Mesenchymal stem cell (in vitro differentiated cells and primary cell): ENCODE measurements around the gene MED12.

Experiments used
- DNase-seq: peaks from one replicate; pipeline ENCODE4 v3.0.0-alpha.2; 2013
- H2AFZ ChIP-seq: one replicate; pipeline ENCODE4 v1.6.1; 2013; ENCODE audit warnings: low read depth, mild to moderate bottlenecking, control low read depth, inconsistent platforms, low read length, moderate library complexity
- H2AK5ac ChIP-seq: 2 replicates; pipeline ENCODE4 v1.6.1; 2013; ENCODE audit warnings: low read length, moderate library complexity, mild to moderate bottlenecking, inconsistent platforms; ENCODE audit not compliant: severe bottlenecking
- H2BK120ac ChIP-seq: one replicate; pipeline ENCODE4 v1.6.1; 2013; ENCODE audit warnings: low read depth, mild to moderate bottlenecking, inconsistent platforms, low read length, moderate library complexity
- H2BK12ac ChIP-seq, 2 experiments: one replicate each; pipeline ENCODE4 v1.6.1; 2013; ENCODE audit warnings: inconsistent platforms in 2 of 2, low read length in 2 of 2, mild to moderate bottlenecking in 2 of 2, moderate library complexity in 2 of 2, control low read depth in 1 of 2
- H2BK15ac ChIP-seq: one replicate; pipeline ENCODE4 v1.6.1; 2013; ENCODE audit warnings: mild to moderate bottlenecking, low read depth, inconsistent platforms; ENCODE audit not compliant: poor library complexity, severe bottlenecking
- H2BK5ac ChIP-seq: 2 replicates; pipeline ENCODE4 v1.6.1; 2013; ENCODE audit warnings: low read depth, mild to moderate bottlenecking, low read length, control low read depth, inconsistent platforms; ENCODE audit not compliant: poor library complexity, severe bottlenecking
- H3K14ac ChIP-seq, 2 experiments: one replicate each; pipeline ENCODE4 v1.6.1; 2013; ENCODE audit warnings: inconsistent platforms in 2 of 2, low read length in 2 of 2, control low read depth in 1 of 2, mild to moderate bottlenecking in 1 of 2, moderate library complexity in 1 of 2
- H3K18ac ChIP-seq, 2 experiments: one replicate each; pipeline ENCODE4 v1.6.1; 2013; ENCODE audit warnings: inconsistent platforms in 2 of 2, low read length in 2 of 2, control low read depth in 1 of 2, low read depth in 1 of 2, mild to moderate bottlenecking in 1 of 2
- H3K23ac ChIP-seq, 2 experiments: one replicate each; pipeline ENCODE4 v1.6.1; 2013; ENCODE audit warnings: inconsistent platforms in 2 of 2, low read length in 2 of 2, mild to moderate bottlenecking in 2 of 2, moderate library complexity in 2 of 2, control low read depth in 1 of 2
- H3K27ac ChIP-seq: 2 replicates; pipeline ENCODE4 v1.5.1; 2013; ENCODE audit warnings: mild to moderate bottlenecking, moderate library complexity, low read length, control low read depth, inconsistent platforms; ENCODE audit not compliant: poor library complexity, severe bottlenecking
- H3K27me3 ChIP-seq, 2 experiments: 2 replicates each; pipeline versions ENCODE4 v1.6.1 to v1.7.0; 2013; ENCODE audit warnings: low read length in 2 of 2, mild to moderate bottlenecking in 2 of 2, moderate library complexity in 2 of 2, control low read depth in 1 of 2, inconsistent platforms in 1 of 2; ENCODE audit not compliant: control insufficient read depth in 1 of 2, insufficient read depth in 1 of 2
- H3K36me3 ChIP-seq, 2 experiments: 2 replicates each; pipeline versions ENCODE4 v1.6.1 to v1.7.0; 2013; ENCODE audit warnings: low read length in 2 of 2, control low read depth in 1 of 2, inconsistent platforms in 1 of 2, low read depth in 1 of 2, mild to moderate bottlenecking in 1 of 2; ENCODE audit not compliant: insufficient read depth in 2 of 2, control insufficient read depth in 1 of 2
- H3K4ac ChIP-seq, 2 experiments: one replicate each; pipeline ENCODE4 v1.6.1; 2013; ENCODE audit warnings: inconsistent platforms in 2 of 2, low read length in 2 of 2, mild to moderate bottlenecking in 2 of 2, moderate library complexity in 2 of 2, control low read depth in 1 of 2, low read depth in 1 of 2
- H3K4me1 ChIP-seq: 2 replicates; pipeline ENCODE4 v1.6.1; 2013; ENCODE audit warnings: low read depth, low read length, control low read depth; ENCODE audit not compliant: control insufficient read depth, insufficient read depth
- H3K4me2 ChIP-seq: 2 replicates; pipeline ENCODE4 v1.6.1; 2013; ENCODE audit warnings: low read length, mild to moderate bottlenecking, inconsistent platforms; ENCODE audit not compliant: poor library complexity, severe bottlenecking
- H3K4me3 ChIP-seq, 2 experiments: 2 replicates each; pipeline versions ENCODE4 v1.5.1 to v1.7.0; 2013; ENCODE audit warnings: low read length in 2 of 2, mild to moderate bottlenecking in 2 of 2, control low read depth in 1 of 2, low read depth in 1 of 2; ENCODE audit not compliant: insufficient read depth in 1 of 2
- H3K79me1 ChIP-seq: replicated peaks from 2 replicates; pipeline ENCODE4 v1.6.1; 2013; ENCODE audit warnings: mild to moderate bottlenecking, control low read depth, low read length, inconsistent platforms; ENCODE audit not compliant: poor library complexity, severe bottlenecking
- H3K9ac ChIP-seq: 2 replicates; pipeline ENCODE4 v1.7.0; 2013; ENCODE audit warnings: mild to moderate bottlenecking, low read length, moderate library complexity
- H3K9me3 ChIP-seq: 2 replicates; pipeline ENCODE4 v1.7.0; 2013; ENCODE audit warnings: mild to moderate bottlenecking, low read length; ENCODE audit not compliant: control insufficient read depth
- H4K8ac ChIP-seq: one replicate; pipeline ENCODE4 v1.6.1; 2013; ENCODE audit warnings: inconsistent platforms, mild to moderate bottlenecking, low read length, moderate library complexity
- H4K91ac ChIP-seq: one replicate; pipeline ENCODE4 v1.6.1; 2013; ENCODE audit warnings: mild to moderate bottlenecking, low read length, inconsistent platforms
- WGBS: methylation state at CpG from one replicate; pipeline ENCODE4 v1.1.7; 2013; ENCODE audit warnings: mixed read lengths; 5-methylcytosine and 5-hydroxymethylcytosine counted together

Gene MED12

DNA sequence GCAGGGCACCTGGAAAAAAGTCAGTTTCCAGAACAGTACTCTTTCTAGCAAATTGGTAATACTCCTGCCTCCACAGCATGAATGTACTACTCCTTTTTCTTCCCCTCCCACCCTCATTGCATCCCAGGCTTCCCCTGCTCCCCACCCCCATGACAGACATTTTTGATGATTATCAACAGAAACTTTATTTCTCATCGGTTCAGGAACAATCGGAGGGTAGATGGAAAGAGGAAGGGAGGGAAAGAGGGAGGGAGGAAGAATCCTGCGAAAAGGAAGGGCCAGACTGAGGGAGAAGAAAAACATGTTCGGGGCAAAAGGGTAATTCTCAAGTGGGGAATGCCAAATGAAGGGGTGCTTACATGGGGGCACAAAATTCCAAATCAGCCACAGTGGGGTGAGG is 11.2 kb upstream of the MED12 start:
- H2BK120ac ChIP-seq = no peak overlapping the region
- H3K4ac ChIP-seq = no peak overlapping the region
- peaks cover 2% of the 10 kb centered on the region for H3K9me3 ChIP-seq
- H2BK5ac ChIP-seq = no peak overlapping the region
- H4K91ac ChIP-seq = no peak overlapping the region
- H2BK12ac ChIP-seq = no peak overlapping the region
- no peak for DNase-seq
- no peak overlapping the region for H4K8ac ChIP-seq
- H3K18ac ChIP-seq = no peak overlapping the region
- no peaks in the 10 kb centered on the region for H3K79me1 ChIP-seq
- no peak overlapping the region for H3K23ac ChIP-seq
- no peak overlapping the region for H2BK15ac ChIP-seq
- H3K27ac ChIP-seq = no peak overlapping the region
- H3K36me3 ChIP-seq = no peaks in the 10 kb centered on the region
- H3K14ac ChIP-seq = no peak overlapping the region
- peaks cover 0 to 57% of the 10 kb centered on the region in 2 experiments for H3K27me3 ChIP-seq
- no peak overlapping the region for H2AFZ ChIP-seq
- H3K4me1 ChIP-seq = peaks cover 4% of the 10 kb centered on the region
- H3K9ac ChIP-seq = no peak overlapping the region
- H3K4me3 ChIP-seq = no peak overlapping the region
- WGBS = 91% methylated on average over 4 of the region's 4 CpGs
- no peak overlapping the region for H3K4me2 ChIP-seq
- no peak overlapping the region for H2AK5ac ChIP-seq

- Histone ChIP-seq H3K23ac (no peak overlapping the region), H3K4me2 (no peak overlapping the region), H3K79me1 (no peaks in the 10 kb centered on the region), H3K4me1 (peaks cover 4% of the 10 kb centered on the region), H2AK5ac (no peak overlapping the region), H3K27me3 (peaks cover 0 to 60% of the 10 kb centered on the region in 2 experiments), H2BK5ac (no peak overlapping the region), H4K8ac (no peak overlapping the region), H3K36me3 (no peaks in the 10 kb centered on the region), H3K14ac (no peak overlapping the region), H2BK15ac (no peak overlapping the region), H3K27ac (no peak overlapping the region), H4K91ac (no peak overlapping the region), H3K18ac (peak overlapping the region in 1 of 2 experiments; percentile 21), H3K4me3 (no peak overlapping the region), H2AFZ (no peak overlapping the region), H3K9me3 (peaks cover 2% of the 10 kb centered on the region), H2BK12ac (no peak overlapping the region), H3K4ac (no peak overlapping the region), H2BK120ac (peak overlapping the region; percentile 34), H3K9ac (no peak overlapping the region)
- WGBS = 14% methylated on average over 2 of the region's 9 CpGs
- DNase-seq = peak; percentile 15
Observed at GRCh38 chrX:71107762-71108360, 10.5 kb upstream of the MED12 start.

GRCh38 chrX:71109051-71109450 is 9.3 kb upstream of the MED12 start:
- DNase-seq = no peak
- 100% methylated on average over 2 of the region's 6 CpGs for WGBS
- peaks cover 0 to 60% of the 10 kb centered on the region in 2 experiments for H3K27me3 ChIP-seq

DNA sequence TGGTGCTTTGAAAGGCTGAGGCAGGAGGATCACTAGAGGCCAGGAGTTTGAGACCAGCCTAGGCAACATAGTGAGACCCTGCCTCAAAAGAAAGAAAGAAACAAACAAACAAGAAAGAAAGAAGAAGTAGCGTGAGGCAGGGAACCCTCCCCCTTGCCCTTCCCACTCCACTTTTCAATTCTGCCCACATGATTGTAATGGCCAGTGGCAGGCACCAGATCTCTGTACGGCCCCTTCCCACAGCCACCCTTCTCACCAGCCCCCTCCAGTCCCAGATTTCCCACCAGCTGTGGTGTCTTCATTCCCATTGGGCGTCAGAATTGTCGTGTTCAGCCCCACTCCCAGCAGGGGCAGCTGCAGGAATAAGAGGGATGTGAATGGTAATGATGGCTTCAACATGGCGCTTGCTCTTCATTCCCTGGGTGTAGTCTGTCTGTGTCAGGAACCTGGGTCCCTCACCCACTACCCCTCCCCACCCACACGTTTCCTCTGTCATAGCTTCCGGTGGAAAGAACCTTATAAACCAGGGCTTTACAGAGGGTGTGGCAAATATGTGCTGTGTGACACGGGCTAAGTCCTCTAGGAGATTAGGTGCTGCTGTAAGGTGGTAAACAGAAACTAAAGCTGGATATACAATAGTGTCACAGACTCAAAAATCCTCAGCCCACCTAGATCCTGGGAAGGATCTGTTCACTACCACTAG is 7.1 kb upstream of the MED12 start, which contains the start of gene IL2RG:
Gene IL2RG, minus strand, starts transcription at position 437 of the 703 bp plus-strand sequence. Its CDS starts 38 bp downstream, at position 399.
- DNase-seq = no peak
- H3K4me1 ChIP-seq = no peaks in the 10 kb centered on the region
- H3K36me3 ChIP-seq = no peaks in the 10 kb centered on the region
- H4K91ac ChIP-seq = no peak within 1 kb of the TSS
- no peaks in the 10 kb centered on the region for H3K79me1 ChIP-seq
- H3K4me2 ChIP-seq = no peak within 1 kb of the TSS
- no peak within 1 kb of the TSS for H3K9ac ChIP-seq
- no peak within 1 kb of the TSS for H2BK120ac ChIP-seq
- H3K4ac ChIP-seq = no peak within 1 kb of the TSS
- H4K8ac ChIP-seq = no peak within 1 kb of the TSS
- no peak within 1 kb of the TSS for H3K14ac ChIP-seq
- H3K27me3 ChIP-seq = peaks cover 0 to 54% of the 10 kb centered on the region in 2 experiments
- H2BK5ac ChIP-seq = no peak within 1 kb of the TSS
- no peak within 1 kb of the TSS for H3K18ac ChIP-seq
- no peak within 1 kb of the TSS for H2BK12ac ChIP-seq
- no peak within 1 kb of the TSS for H3K23ac ChIP-seq
- H3K27ac ChIP-seq = no peak within 1 kb of the TSS
- H3K4me3 ChIP-seq = no peak within 1 kb of the TSS
- H2BK15ac ChIP-seq = no peak within 1 kb of the TSS
- peaks cover 2% of the 10 kb centered on the region for H3K9me3 ChIP-seq
- no peak within 1 kb of the TSS for H2AK5ac ChIP-seq
- H2AFZ ChIP-seq = no peak within 1 kb of the TSS
- no CpG with 5 or more reads among the region's 8 CpGs for WGBS

More at GRCh38 chrX:71109051-71109450, 9.3 kb upstream of the MED12 start:
- no peak overlapping the region for H2AK5ac ChIP-seq
- no peak overlapping the region for H3K4me2 ChIP-seq
- H3K14ac ChIP-seq = no peak overlapping the region
- H3K79me1 ChIP-seq = no peaks in the 10 kb centered on the region
- no peak overlapping the region for H3K4ac ChIP-seq
- no peak overlapping the region for H3K9ac ChIP-seq
- no peak overlapping the region for H3K4me3 ChIP-seq
- no peak overlapping the region for H3K27ac ChIP-seq
- no peak overlapping the region for H3K23ac ChIP-seq
- no peaks in the 10 kb centered on the region for H3K36me3 ChIP-seq
- no peak overlapping the region for H4K91ac ChIP-seq
- H2BK12ac ChIP-seq = no peak overlapping the region
- H3K4me1 ChIP-seq = no peaks in the 10 kb centered on the region
- peaks cover 2% of the 10 kb centered on the region for H3K9me3 ChIP-seq
- no peak overlapping the region for H2BK120ac ChIP-seq
- H2AFZ ChIP-seq = no peak overlapping the region
- H3K18ac ChIP-seq = peak overlapping the region in 1 of 2 experiments; percentile 12
- H2BK15ac ChIP-seq = no peak overlapping the region
- H2BK5ac ChIP-seq = no peak overlapping the region
- H4K8ac ChIP-seq = no peak overlapping the region
